ENCODE data around the gene ALDH1L1.

The ALDH1L1 gene

GRCh38 chr3:126191246-126191645 is 10.9 kb upstream of the ALDH1L1 start:
- DNase-seq = no peak

- DNase-seq = no peak
These were observed 7.5 kb upstream of the ALDH1L1 start for GRCh38 chr3:126187920-126188319.

- DNase-seq = no peak
These were observed 6.4 kb upstream of the ALDH1L1 start for GRCh38 chr3:126186749-126187148.

GRCh38 chr3:126186271-126186670 is 5.9 kb upstream of the ALDH1L1 start:
- no peak for DNase-seq

- DNase-seq = no peak
These were observed 4.1 kb upstream of the ALDH1L1 start for GRCh38 chr3:126184465-126185000.

- DNase-seq = no peak
These were observed 976 bp upstream of the ALDH1L1 start for GRCh38 chr3:126181398-126181725.

GRCh38 chr3:126179825-126180476 is 435 bp downstream of the ALDH1L1 start:
- no peak for DNase-seq

- DNase-seq = no peak
These were observed 10.2 kb downstream of the ALDH1L1 start for GRCh38 chr3:126170073-126170777.

- no peak for DNase-seq
These were observed 12.8 kb downstream of the ALDH1L1 start for GRCh38 chr3:126167566-126167965.

GRCh38 chr3:126166009-126166408 is 14.4 kb downstream of the ALDH1L1 start:
- no peak for DNase-seq

- no peak for DNase-seq
These were observed 19.1 kb downstream of the ALDH1L1 start for GRCh38 chr3:126161309-126161708.

- no peak for DNase-seq
These were observed 19.9 kb downstream of the ALDH1L1 start for GRCh38 chr3:126160243-126161210.

- DNase-seq = no peak
These were observed 20.9 kb downstream of the ALDH1L1 start for GRCh38 chr3:126159476-126159875.

GRCh38 chr3:126158912-126159454 is 21.4 kb downstream of the ALDH1L1 start:
- DNase-seq = no peak

- no peak for DNase-seq
These were observed 22.1 kb downstream of the ALDH1L1 start for GRCh38 chr3:126158016-126158911.

GRCh38 chr3:126157083-126157768 is 23.2 kb downstream of the ALDH1L1 start:
- no peak for DNase-seq

- no peak for DNase-seq
These were observed 23.9 kb downstream of the ALDH1L1 start for GRCh38 chr3:126156468-126156867.

- DNase-seq = no peak
These were observed 24.6 kb downstream of the ALDH1L1 start for GRCh38 chr3:126155819-126156218.

- DNase-seq = no peak
These were observed 25.1 kb downstream of the ALDH1L1 start for GRCh38 chr3:126155280-126155640.

- no peak for DNase-seq
These were observed 25.8 kb downstream of the ALDH1L1 start for GRCh38 chr3:126154391-126155279.
